GM19099 (cell line): ENCODE measurements around the gene TAF13.

ENCODE experiments used
- POLR2A ChIP-seq: IDR thresholded peaks from 3 replicates; pipeline ENCODE4 v1.6.1; 2011; ENCODE audit warnings: low read depth; ENCODE audit not compliant: insufficient read length; ENCODE audit errors: extremely low read depth

TAF13 gene

GRCh38 chr1:109040989-109041620 lies 34.7 kb downstream of the TAF13 start:
- no peak for TF ChIP-seq POLR2A

- TF ChIP-seq POLR2A = no peak
These were observed 35.2 kb downstream of the TAF13 start for GRCh38 chr1:109040627-109040988.

- no peak for TF ChIP-seq POLR2A
These were observed 41.4 kb downstream of the TAF13 start for GRCh38 chr1:109034382-109034781.

- no peak for TF ChIP-seq POLR2A
These were observed 48.0 kb downstream of the TAF13 start for GRCh38 chr1:109027841-109028240.

- no peak for TF ChIP-seq POLR2A
These were observed 50.1 kb downstream of the TAF13 start for GRCh38 chr1:109025694-109026093.

GRCh38 chr1:109024646-109025045 lies 51.2 kb downstream of the TAF13 start:
- no peak for TF ChIP-seq POLR2A

GRCh38 chr1:109020693-109021257 lies 55.0 kb downstream of the TAF13 start:
- no peak for TF ChIP-seq POLR2A

- TF ChIP-seq POLR2A = no peak
These were observed 58.7 kb downstream of the TAF13 start for GRCh38 chr1:109017134-109017533.
